Colonic mucosa (tissue), 4 donors: ENCODE measurements around the gene NRSN1. TPM values are rescaled to one million over a fixed set of nuclear protein-coding genes. Genes with fewer than 3 reads are reported as not detected.

Experiments used
- DNase-seq: peaks from one replicate; pipeline ENCODE4 v3.0.0-alpha.2; 2020
- H3K27ac ChIP-seq: fragments of 200-600 bp; one replicate; pipeline ENCODE4 v1.8.0; 2021
- H3K27me3 ChIP-seq: fragments of 200-600 bp; one replicate; pipeline ENCODE4 v1.8.0; 2021
- H3K36me3 ChIP-seq: fragments of 200-600 bp; one replicate; pipeline ENCODE4 v1.8.0; 2021
- H3K4me1 ChIP-seq: fragments of 200-600 bp; one replicate; pipeline ENCODE4 v1.8.0; 2021; ENCODE audit warnings: mild to moderate bottlenecking
- H3K4me3 ChIP-seq: fragments of 200-600 bp; one replicate; pipeline ENCODE4 v1.8.0; 2021
- H3K9ac ChIP-seq, 2 donors: one replicate each; pipeline ENCODE4 v1.7.0; 2013; ENCODE audit warnings: control low read depth in 2 of 2, low read depth in 2 of 2, low read length in 2 of 2
- H3K9me3 ChIP-seq: fragments of 200-600 bp; one replicate; pipeline ENCODE4 v1.8.0; 2021
- intact Hi-C: fragments of 100-400 bp; cut with DNase I; formaldehyde crosslinking; loops from one replicate; pipeline ENCODE4 v1.14.1; 2022
- total RNA-seq, 2 donors: library from RNA; stranded (reverse); fragmentation: NEBNext Ultra II Directional in 1 of 2; extraction: Animal tissue kit (Norgen Biotek cat#: 25700) in 1 of 2; gene quantifications; one replicate each; pipeline ENCODE4 v1.2.1, GENCODE V29; 2021
- TF ChIP-seq, protein P1 (sequence below): fragments of 200-600 bp; IDR thresholded peaks from one replicate; pipeline ENCODE4 v1.8.0; 2022; ENCODE audit warnings: antibody characterized with exemption, mild to moderate bottlenecking
- donor health status: healthy.
- donor health status: DM: no; HTN: no; CAD: no.
- donor health status: DM: no; HTN: no; CAD: no.

The NRSN1 gene
- total RNA-seq, 2 donors from 2014 or later: 0.64 TPM; not detected in 1

- intact Hi-C loops: no loop called here
- H3K36me3 ChIP-seq: no peaks in the 10 kb centered on the region
- H3K4me3 ChIP-seq: no peak overlapping the region
- no peak overlapping the region for H3K27ac ChIP-seq
- DNase-seq: no peak
- no peaks in the 10 kb centered on the region for H3K9me3 ChIP-seq
- TF ChIP-seq, protein P1, sequence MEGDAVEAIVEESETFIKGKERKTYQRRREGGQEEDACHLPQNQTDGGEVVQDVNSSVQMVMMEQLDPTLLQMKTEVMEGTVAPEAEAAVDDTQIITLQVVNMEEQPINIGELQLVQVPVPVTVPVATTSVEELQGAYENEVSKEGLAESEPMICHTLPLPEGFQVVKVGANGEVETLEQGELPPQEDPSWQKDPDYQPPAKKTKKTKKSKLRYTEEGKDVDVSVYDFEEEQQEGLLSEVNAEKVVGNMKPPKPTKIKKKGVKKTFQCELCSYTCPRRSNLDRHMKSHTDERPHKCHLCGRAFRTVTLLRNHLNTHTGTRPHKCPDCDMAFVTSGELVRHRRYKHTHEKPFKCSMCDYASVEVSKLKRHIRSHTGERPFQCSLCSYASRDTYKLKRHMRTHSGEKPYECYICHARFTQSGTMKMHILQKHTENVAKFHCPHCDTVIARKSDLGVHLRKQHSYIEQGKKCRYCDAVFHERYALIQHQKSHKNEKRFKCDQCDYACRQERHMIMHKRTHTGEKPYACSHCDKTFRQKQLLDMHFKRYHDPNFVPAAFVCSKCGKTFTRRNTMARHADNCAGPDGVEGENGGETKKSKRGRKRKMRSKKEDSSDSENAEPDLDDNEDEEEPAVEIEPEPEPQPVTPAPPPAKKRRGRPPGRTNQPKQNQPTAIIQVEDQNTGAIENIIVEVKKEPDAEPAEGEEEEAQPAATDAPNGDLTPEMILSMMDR: no peak
- H3K9ac ChIP-seq: no peak overlapping the region
- H3K4me1 ChIP-seq: no peaks in the 10 kb centered on the region
- no peaks in the 10 kb centered on the region for H3K27me3 ChIP-seq
These were observed 21.6 kb downstream of the NRSN1 start for GRCh38 chr6:24147511-24148153.

DNA sequence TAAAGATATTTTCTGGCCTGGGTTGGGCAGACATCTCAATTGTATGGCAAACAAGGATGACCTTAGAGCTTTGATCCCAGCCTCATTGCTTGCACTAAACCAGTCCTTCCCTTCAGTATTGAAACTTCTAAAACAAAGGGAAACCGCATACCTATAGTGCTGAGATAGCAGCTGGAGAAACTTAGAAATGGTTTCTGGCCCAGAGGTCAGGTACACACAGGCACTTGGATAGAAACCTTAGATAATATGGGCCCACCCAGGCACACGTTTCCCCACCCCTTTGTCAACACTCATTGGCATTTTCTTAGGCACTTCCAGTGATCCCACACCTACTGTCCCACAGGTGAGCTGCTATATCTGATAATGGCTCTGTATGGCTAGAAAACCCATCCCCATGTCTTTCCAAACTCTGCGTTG is 22.1 kb downstream of the NRSN1 start:
- H3K36me3 ChIP-seq: no peaks in the 10 kb centered on the region
- no peaks in the 10 kb centered on the region for H3K9me3 ChIP-seq
- no peaks in the 10 kb centered on the region for H3K27me3 ChIP-seq
- no peak overlapping the region for H3K9ac ChIP-seq
- no peak overlapping the region for H3K4me3 ChIP-seq
- intact Hi-C loops: no loop called here
- DNase-seq: no peak
- TF ChIP-seq, protein P1: no peak
- H3K27ac ChIP-seq: no peak overlapping the region
- no peaks in the 10 kb centered on the region for H3K4me1 ChIP-seq

GRCh38 chr6:24148684-24149083 is 22.7 kb downstream of the NRSN1 start:
- H3K4me3 ChIP-seq: no peak overlapping the region
- H3K27ac ChIP-seq: no peak overlapping the region
- intact Hi-C loops: no loop called here
- TF ChIP-seq, protein P1: no peak
- no peak for DNase-seq
- no peaks in the 10 kb centered on the region for H3K9me3 ChIP-seq
- H3K27me3 ChIP-seq: no peaks in the 10 kb centered on the region
- no peaks in the 10 kb centered on the region for H3K4me1 ChIP-seq
- no peaks in the 10 kb centered on the region for H3K36me3 ChIP-seq
- H3K9ac ChIP-seq: no peak overlapping the region

- Histone ChIP-seq H3K36me3 (no peaks in the 10 kb centered on the region), H3K9ac (no peak overlapping the region), H3K27ac (no peak overlapping the region), H3K27me3 (no peaks in the 10 kb centered on the region), H3K4me3 (no peak overlapping the region), H3K9me3 (no peaks in the 10 kb centered on the region), H3K4me1 (no peaks in the 10 kb centered on the region)
- DNase-seq: no peak
- intact Hi-C loops: no loop called here
- TF ChIP-seq, protein P1: no peak
These were observed 23.3 kb downstream of the NRSN1 start for GRCh38 chr6:24149296-24149695.

DNA sequence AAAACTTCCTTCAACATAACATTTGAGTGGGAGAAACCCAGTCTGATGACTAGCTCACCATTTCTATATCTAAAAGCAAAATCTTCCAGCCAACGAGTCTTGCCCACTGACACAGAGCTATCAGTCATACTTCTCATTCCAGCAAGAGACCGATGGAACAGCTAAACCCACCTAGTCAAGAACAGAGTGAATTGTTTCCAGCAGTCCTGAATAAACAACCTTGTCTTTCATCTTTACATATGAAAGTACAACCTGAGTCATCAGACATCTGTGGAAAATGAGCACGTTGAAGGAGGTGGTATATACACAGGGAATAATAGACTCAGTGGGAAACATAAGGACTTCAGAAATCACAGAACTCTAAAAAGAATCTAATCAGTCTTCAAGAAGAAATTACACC is 23.8 kb downstream of the NRSN1 start:
- intact Hi-C loops: no loop called here
- DNase-seq: no peak
- no peaks in the 10 kb centered on the region for H3K27me3 ChIP-seq
- H3K36me3 ChIP-seq: no peaks in the 10 kb centered on the region
- no peaks in the 10 kb centered on the region for H3K4me1 ChIP-seq
- no peak overlapping the region for H3K27ac ChIP-seq
- TF ChIP-seq, protein P1: no peak
- no peak overlapping the region for H3K4me3 ChIP-seq
- H3K9me3 ChIP-seq: no peaks in the 10 kb centered on the region
- H3K9ac ChIP-seq: no peak overlapping the region
